Stimulated activated CD8-positive, alpha-beta memory T cell treated with anti-CD3 and anti-CD28 coated beads, Interleukin-4, amount 100 ng/mL, for 1 hour (primary cell): ENCODE data around the gene FERMT3.
"Not testable (repeated sequence)": the region's sequence is repeated elsewhere in the genome, so short reads cannot be mapped to it uniquely, and the experiment has no call there.

Experiments used
- DNase-seq, 2 donors: peaks; one replicate each; pipeline ENCODE4 v3.0.0-alpha.2; 2020; ENCODE audit warnings: low read depth in 2 of 2, low spot score in 1 of 2

The FERMT3 gene

DNA sequence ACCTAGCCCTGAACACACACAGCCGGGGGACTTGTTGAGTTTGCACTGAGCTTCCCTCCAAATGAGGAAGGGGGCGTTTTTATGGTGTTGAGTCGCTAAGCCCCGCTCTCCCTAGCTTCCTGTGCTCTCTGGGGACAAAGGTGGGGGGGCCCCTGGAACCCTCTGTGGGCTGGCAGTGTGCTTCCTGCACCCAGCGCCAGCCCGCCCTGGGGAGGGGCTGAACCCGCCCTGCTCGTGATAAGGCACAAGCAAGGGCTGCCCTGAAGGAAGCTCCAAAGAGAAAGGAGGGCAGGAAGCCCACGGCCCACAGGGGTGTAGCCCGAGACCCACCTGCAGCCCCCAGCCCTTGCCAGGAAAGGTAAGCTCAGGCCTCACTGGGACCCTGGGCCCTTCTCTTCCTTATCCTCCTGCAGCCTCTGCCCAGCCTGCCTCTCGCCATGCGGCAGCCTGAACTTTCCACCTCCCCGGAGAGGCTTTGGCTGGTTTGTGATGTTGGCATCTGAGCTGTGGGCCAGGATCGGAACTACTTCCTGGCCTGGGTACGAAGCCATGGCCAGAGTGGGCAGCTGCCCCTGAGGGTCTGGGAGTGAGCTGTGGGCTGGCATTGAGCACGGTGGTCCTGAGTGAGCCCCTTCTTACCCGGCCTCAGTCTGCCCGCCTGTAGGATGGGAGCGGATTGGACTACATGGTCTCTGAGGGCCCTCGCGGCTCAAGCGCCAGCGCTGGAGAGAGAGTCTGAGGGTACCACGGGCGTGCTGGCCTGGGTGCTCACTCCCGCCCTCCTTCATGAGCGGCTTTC is at the start of gene FERMT3:
Gene FERMT3 (plus strand): TSS at position 265 of the 799 bp plus-strand sequence. CDS start 644 bp downstream, outside the sequence.
- no peak for DNase-seq

DNA sequence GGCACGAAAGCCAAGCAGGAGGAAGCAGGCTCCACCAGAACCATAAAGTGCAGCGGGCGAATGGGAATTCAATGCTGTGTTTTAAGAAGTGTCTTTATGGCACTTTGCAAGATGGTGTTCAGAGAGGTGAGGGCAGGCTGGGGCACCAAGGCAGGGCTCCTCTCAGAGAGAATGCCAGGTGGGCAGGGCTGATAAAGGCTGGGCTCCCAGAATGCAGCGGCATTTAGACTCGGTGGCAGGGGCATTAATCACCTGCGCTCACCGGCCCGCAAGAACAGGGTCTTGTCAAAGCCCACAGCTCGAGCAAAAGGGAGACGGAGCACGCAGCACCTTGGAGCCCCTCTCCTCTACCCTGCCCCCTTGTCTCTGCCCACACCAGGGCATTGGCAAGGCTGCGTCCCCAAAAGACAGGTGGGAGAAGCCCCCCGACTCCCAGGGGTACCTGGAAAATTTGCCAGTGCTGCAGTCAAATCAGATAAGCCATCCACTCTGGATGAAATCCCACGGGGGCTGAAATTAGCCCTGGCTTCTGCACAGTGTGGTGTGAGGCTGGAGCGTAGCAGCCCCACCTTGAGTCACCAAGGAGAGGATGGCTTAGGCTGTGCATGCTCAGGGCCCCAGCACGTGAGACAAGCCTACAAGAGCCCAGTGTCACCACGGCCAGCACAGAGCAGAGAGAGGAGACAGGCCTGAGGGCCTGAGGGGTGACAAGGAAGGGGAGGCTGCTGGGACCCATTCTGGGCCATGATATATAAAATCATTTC is 48.7 kb upstream of the FERMT3 start:
- no peak for DNase-seq

DNA sequence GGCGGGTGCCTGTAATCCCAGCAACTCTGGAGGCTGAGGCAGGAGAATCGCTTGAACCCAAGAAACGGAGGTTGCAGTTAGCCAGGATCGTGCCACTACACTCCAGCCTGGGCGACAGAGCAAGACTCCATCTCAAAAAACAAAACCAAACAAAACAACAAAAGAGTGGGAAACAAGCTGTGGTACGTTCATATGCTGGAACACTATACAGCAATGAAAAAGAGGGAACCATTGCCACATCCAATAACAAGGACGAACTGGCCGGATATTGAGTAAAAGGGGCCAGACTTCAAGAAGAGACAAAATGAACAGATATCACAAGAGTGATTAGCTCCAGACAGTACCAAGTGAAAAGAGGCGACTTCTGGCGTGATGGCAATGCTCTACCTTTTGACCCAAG is 45.5 kb upstream of the FERMT3 start:
- DNase-seq = no peak

DNA sequence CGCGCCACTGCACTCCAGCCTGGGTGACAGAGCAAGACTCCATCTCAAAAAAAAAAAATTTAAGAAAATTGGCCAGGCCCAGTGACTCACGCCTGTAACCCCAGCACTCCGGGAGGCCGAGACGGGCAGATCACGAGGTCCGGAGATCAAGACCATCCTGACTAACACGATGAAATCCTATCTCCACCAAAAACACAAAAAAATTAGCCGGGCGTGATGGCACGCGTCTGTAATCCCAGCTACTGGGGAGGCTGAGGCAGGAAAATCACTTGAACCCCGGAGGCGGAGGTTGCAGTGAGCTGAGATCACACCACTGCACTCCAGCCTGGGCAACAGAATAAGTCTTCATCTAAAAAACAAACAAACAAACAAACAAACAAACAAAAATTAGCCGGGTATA is 43.8 kb upstream of the FERMT3 start:
- DNase-seq = not testable (repeated sequence)

DNA sequence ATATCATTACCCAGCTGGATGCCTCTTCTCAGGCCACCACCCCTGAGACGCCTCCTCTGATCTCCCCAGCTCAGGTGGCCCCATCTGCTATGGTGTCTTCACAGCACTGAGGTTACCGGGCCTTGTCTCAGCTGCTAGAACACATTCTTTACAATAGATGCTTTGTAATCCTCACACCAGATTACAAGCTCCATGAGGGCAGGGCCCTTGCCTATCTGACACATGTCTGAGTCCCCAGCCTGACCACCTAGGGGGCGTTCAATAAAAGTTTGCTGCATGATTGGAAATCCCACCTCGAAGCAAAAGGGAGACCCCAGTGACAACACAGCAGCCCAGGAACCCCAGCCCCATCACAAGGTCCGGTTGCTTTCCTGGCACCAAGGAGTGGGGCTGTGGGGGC is 42.6 kb upstream of the FERMT3 start:
- DNase-seq = no peak

DNA sequence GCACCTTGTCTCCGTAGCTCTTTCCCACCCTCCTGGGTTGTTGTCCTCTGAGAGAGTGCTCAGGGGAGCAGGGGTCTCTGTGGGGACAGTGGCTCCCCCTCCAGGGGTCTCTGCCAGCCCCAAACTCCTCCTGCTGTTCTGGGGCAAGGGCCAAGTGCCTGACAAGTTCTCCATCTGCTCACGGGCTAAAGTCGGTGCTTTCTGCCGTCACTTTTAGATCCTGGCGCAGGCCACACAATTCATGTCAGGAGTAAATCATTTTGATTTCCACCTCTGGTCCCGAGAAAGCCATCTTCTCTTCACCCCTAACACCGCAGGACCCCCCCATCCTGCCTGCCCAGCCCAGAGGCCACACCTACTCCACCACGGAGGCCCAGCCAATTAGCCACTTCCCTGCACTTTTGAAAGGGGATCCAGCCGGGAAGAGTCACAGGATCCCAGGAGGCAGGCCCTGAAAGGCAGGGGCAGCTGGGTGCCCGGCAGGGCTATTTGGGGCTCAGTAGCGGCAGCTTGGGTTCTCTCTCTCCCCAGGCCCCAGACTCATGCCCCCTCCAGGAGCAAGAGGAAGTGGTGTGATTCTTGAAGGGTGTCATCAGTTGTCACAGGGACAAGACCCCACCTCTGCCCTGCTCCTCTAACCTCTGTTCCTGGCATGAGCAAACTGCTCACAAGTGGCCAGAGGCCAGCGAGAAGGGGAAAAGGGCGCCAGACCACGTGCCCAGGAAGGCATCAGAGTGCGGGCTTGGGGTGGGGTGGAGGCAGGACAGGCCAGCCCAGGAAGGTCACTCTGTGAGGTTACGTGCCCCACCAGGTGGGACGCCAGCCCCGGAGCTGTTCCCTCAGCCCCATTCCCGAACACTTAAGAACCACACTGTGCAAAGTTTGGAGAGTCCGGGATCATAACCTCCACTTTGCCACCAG is 41.9 kb upstream of the FERMT3 start:
- DNase-seq = no peak

DNA sequence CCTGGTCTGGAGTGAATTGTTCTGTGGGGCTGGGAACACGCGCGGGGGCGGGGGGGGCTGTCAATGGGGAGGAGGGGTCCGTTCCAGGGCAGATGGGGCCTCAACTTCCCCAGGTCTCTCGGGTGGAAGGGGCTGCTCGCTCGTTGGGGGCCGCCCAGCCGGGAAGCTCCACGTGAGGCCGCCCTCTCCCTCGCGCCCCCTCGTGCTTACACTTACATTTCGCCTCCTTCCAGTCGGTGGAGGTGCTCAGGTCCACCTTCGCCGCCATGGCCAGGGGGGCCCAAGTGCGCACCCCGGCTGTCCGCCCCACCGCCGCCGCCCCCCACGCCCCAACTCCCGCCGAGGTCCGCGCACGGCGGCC is 41.1 kb upstream of the FERMT3 start:
- no peak for DNase-seq

DNA sequence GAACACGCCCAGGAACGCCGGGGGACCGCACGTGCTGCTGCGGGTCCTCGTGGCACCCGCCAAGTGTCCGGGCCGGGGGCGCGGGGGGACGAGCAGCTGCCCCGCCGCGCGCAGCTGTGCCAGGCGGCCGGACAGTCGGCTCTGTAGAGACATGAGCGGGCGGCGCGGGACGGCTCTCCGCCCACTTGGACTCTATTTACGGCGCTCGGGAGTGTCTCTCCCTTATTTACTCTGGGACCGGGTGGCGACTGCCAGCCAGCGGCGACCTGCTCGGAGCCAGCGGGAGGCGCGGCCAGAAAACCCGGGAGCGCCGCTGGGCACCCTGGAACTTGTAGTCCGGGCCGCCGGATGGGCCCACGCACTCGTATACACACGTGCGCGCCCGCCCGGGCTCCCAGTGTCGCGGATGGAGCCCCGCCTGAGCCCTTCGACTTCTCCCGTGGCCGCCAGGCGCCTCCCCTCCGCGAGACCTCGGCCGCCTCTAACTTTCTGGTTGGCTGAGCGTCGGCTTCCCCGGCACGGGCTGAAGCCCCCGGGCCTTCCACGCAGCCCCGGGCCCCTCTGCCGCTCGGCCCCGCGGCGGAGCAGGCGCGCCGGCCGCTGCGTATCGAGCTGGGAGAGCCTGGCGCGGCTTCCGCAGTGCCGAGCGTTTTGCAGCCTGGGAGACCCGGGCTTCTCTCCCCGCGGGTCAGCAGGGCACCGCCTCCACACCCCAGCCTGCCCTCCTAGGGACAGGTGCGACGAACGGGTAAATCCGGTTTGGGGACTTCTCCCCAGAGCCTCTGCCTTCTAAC is 40.5 kb upstream of the FERMT3 start, which contains the start of gene MACROD1:
Gene MACROD1 (minus strand): TSS at position 272 of the 794 bp plus-strand sequence. CDS start 119 bp downstream, at position 153.
- DNase-seq = peak in 1 of 2 donors; percentile 59

DNA sequence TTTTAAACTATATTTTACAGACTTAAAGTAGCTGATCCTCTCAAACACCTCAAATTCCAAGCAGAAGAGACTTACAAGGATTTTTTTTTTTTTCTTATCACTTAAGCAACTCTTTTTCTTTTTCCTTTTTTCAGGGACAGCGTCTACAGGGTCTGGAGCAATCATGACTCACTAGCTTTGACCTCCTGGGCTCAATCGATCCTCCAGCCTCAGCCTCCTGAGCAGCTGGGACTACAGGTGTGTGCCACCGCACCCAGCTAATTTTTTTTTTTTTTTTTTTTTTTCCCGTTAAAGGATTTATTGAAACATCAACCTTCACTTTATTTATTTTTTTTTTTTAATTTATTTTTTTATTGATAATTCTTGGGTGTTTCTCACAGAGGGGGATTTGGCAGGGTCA is 36.1 kb upstream of the FERMT3 start:
- no peak for DNase-seq

DNA sequence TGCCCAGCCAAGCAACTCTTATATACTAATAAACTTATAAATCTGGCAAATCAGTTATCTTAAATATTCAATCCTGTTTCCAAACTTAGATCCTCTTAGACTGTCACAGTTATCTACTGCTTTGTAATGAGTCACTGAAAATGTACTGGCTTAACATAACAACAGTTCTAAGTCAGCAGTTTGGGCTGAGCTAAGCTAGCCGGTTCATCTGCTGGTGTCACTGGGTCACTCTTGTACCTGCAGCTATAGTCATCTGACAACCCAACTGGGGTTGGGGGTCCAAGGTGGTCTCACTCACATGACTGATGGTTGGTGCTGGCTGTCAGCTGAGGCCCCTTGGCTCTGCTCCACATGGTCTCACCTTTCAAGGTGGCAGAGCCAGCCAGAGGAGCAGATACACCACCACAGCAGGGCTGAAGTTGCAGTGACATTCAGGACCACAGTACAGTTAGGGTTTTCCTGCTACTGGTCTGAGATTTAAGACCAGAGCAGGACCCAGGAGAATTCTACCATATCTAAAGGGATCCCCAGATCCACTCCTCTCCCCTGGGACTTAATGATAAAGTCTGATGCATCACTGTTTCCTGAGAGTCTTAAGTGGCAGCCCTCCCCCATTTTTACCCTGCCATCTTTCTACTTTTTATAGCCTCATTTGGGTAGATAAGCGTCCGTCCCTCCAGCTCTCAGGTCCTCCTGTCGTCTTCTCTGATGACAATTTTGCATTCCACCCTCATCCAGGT is 32.7 kb upstream of the FERMT3 start:
- no peak for DNase-seq

DNA sequence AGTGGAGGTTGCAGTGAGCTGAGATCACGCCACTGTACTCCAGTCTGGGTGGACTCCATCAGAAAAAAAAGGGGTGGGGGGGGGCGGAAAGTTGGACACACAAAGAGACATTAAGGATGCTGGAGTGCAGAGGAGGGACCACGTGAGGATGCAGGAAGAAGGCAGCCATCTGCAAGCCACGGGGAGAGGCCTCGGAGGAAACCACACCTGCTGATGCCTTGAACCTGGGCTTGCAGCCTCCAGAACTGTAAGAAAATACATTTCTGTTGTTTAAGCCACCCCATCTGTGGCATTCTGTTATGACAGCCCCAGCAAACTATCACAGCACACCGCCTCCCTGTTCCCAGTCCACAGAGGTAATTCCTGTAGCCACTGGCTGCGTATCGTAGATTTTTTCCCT is 29.8 kb upstream of the FERMT3 start:
- no peak for DNase-seq

DNA sequence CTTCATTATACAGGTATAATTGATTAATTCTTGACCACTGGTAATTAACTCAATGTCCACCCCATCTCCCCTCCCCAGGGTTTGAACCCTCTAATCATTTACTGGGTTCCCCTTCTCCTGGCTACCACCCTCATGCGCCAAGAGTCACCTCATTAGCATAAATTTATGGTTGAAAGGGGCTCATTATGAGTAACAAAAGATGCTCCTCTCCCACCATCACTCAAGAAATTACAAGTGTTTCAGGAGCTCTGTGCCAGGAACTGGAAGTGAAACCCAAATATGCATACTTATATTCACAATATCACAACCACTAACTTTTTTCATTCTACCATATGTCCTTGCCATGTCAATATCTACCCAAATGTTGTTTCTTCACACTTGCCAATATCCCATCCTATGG is 28.3 kb upstream of the FERMT3 start:
- DNase-seq = no peak

DNA sequence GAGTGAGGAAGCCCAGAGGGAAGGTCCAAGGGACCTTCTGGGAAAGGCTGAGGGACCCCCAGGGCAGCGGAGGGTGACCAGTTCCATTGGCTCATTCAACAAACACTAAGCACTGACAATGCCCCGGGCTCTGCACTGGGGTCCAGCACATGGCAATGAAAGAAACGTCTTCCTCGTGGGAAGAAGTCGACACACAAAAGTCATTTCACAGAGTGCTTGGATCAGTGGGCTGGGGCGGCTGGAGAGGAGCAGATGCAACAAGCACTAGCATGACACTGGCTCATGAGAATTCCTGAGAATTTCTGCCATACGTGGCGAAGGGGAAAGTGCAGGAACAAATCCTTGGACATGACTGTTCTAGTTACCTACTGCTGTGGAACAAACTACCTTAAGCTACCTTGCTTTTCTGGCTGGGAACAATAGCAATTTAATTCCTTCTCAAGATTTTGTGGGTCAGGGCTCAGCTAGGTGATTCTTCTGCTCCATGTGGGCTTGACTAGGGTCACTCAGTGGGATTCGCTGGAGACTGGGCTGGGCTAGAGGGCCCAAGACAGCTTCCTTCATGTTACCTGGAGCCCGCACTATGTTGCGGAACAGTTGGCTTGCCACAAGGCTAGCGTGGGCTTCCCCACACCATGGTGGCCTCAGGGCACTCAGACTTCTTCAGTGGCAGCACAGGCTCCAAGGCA is 27.4 kb upstream of the FERMT3 start:
- DNase-seq = no peak

DNA sequence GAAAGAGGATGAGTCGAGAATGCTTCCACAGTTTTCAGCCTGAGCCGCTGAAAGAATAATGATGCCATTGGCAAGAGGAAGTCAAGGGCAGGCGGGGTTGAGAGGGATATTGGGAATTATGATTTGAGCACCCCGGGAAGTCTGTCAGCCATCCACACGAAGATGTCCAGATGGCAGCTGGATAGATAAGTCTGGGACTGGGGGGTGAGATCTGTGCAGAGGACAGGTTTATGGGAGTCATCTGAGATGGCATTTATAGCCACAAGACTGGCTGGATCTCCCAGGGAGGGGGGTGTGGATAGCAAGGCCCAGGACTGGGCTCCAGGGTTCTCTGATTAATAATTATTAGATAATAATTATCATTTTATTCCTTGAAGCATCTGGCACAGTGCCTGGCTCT is 25.6 kb upstream of the FERMT3 start:
- DNase-seq = no peak

DNA sequence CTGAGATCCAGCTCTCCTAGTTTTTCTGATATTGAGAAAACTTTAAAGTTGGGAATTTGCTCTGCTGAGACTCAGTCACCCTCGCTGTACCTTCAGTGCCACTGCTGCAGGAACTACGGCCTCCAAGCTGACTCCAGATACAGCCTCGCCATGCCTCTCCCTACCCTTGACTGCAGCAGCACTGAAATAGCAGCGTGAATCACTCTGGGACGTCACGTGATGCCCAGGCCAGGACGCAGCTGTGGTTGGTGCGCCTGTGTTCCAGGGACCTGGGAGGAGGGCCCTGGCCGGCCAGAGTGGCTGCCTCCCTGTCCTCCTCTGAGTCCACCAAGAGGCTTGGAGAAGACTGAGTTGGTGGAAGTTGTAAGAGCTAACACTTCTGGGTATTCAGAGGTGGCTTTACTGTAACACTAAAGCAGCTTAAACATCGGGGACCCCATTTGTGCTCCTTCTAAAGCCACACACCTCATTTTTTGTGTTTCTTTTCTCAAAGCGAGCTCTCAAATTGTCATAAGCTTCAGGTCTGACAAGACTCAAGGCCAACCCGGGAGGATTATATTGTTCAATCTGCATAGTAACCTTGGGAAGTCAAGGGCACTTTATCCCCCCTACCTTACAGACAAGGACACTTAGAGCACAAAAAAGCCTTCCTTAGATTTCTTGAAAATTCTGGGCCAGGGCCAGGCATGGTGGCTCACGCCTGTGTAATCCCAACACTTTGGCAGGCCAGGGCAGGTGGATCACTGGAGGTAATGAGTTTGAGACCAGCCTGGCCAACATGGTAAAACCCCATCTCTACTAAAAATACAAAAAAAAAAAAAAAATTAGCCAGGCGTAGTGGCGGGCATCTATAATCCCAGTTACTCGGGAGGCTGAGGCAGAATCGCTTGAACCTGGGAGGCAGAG is 24.8 kb upstream of the FERMT3 start:
- DNase-seq = no peak

DNA sequence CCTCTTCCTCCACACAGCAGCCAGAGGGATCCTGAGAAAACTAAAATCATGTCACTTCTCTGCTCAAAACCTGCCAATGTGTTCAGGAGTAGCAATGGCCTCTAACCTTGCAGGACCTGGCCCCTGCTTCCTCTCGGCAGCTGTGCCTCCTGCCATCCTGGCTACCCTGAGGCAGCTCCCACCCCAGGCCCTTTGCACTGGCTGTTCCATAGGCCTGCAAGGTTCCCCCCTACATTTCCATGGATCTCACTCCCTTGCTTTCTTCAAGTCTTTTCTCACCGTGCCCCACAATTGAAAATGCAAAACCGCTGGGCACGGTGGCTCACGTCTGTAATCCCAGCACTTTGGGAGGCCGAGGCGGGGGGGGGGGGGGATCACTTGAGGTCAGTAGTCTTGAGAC is 22.6 kb upstream of the FERMT3 start:
- DNase-seq = no peak

DNA sequence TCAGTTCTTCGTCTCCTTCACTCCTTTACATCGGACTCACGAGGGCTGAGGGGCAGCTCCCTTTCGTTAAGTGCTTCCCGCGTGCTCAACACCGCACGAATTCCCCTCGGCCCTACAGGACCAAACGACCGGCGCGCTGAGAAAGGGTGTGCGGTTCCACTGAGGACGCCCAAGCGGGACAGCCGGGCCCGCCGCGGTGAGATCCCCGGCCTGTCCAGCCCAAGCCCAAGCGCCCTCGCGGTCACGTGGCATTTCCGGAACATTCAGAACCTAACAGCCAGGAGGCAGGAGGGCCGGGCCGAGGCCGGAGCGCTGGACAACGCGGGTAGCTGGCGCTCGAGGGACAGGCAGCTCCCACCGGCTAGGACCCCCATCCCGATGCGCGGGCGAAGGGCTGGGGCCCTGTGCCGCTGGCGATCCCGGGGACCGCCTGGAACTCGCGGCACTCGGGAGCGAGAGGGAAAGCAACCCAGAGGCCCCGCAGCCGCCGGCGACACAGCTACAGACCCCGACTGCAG is 21.3 kb upstream of the FERMT3 start:
- DNase-seq = no peak
